Astrocyte (in vitro differentiated cells and primary cell): ENCODE measurements around the gene METTL26.

ENCODE experiments used
- EZH2 ChIP-seq: IDR thresholded peaks from 2 replicates; pipeline ENCODE4 v1.6.1; 2012; ENCODE audit warnings: mild to moderate bottlenecking, low read length, inconsistent platforms; ENCODE audit not compliant: insufficient read depth
- TF ChIP-seq, protein P1 (sequence below): IDR thresholded peaks from 2 replicates; pipeline ENCODE4 v1.5.1; 2011; ENCODE audit warnings: low read depth, mild to moderate bottlenecking, inconsistent platforms, low read length, moderate library complexity; ENCODE audit not compliant: insufficient read depth

DNA sequence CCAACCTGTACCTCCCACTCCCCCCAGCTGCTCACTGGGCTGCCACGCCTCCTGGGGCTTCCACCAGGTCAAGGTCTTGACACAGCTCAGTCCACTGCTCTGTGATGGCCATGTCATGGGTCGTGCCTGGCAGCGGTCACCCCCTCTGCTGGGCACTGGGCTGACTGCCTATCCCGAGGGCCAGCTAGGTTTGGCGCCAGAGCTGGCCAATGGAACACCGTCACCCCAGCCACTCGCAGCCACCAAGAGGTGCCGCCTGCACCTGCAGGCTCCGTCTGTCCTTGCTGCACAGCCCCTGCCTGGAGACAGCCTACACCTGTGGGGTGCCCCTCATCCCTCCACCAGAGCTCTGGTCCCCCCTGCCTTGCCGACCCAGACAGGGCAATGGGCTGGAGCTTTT lies 50.8 kb downstream of the METTL26 start:
- TF ChIP-seq, protein P1, sequence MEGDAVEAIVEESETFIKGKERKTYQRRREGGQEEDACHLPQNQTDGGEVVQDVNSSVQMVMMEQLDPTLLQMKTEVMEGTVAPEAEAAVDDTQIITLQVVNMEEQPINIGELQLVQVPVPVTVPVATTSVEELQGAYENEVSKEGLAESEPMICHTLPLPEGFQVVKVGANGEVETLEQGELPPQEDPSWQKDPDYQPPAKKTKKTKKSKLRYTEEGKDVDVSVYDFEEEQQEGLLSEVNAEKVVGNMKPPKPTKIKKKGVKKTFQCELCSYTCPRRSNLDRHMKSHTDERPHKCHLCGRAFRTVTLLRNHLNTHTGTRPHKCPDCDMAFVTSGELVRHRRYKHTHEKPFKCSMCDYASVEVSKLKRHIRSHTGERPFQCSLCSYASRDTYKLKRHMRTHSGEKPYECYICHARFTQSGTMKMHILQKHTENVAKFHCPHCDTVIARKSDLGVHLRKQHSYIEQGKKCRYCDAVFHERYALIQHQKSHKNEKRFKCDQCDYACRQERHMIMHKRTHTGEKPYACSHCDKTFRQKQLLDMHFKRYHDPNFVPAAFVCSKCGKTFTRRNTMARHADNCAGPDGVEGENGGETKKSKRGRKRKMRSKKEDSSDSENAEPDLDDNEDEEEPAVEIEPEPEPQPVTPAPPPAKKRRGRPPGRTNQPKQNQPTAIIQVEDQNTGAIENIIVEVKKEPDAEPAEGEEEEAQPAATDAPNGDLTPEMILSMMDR, result no peak
- no peak for TF ChIP-seq EZH2
